K562 (cell line): ENCODE measurements around the gene PPIH. TPM values are rescaled to one million over a fixed set of nuclear protein-coding genes. Genes with fewer than 3 reads are reported as not detected.

ENCODE experiments used
- ARID1B ChIP-seq: fragments of 450-650 bp; IDR thresholded peaks from 2 replicates; pipeline ENCODE4 v1.6.1; 2016; ENCODE audit warnings: antibody characterized with exemption, mild to moderate bottlenecking, inconsistent platforms
- ATF7 ChIP-seq: fragments of 450-650 bp; IDR thresholded peaks from 2 replicates; pipeline ENCODE4 v1.7.1; 2014; ENCODE audit warnings: mild to moderate bottlenecking, moderate library complexity
- EWSR1 ChIP-seq: fragments of 450-650 bp; IDR thresholded peaks from 2 replicates; pipeline ENCODE4 v1.6.1; 2018; ENCODE audit warnings: borderline replicate concordance, mild to moderate bottlenecking, low read depth, moderate library complexity; ENCODE audit not compliant: partially characterized antibody
- HINFP ChIP-seq: fragments of 450-650 bp; conservative IDR thresholded peaks from 2 replicates; pipeline ENCODE4 v1.6.1; 2016; ENCODE audit warnings: missing genetic modification characterization, low read depth, mild to moderate bottlenecking, control low read depth, missing compliant biosample characterization
- HNRNPH1 ChIP-seq: fragments of 200-400 bp; formaldehyde crosslinking; optimal IDR thresholded peaks from 2 replicates; pipeline ENCODE3; 2017; ENCODE audit warnings: low read depth, mild to moderate bottlenecking, low read length, moderate library complexity
- MBD1 ChIP-seq: fragments of 250-450 bp; sonication (Bioruptor Pico); IDR thresholded peaks from 2 replicates; pipeline ENCODE4 v1.8.0; 2022; ENCODE audit warnings: inconsistent platforms
- MLX ChIP-seq, 2 experiments: fragments of 450-650 bp in 1 of 2; sonication (generic) in 1 of 2; formaldehyde crosslinking; conservative IDR thresholded peaks; 2 replicates each; pipeline versions ENCODE4 v1.4.0 to v1.8.1; 2020 to 2022; ENCODE audit warnings: mild to moderate bottlenecking in 1 of 2, missing genetic modification reagents in 1 of 2
- POLR2A ChIP-seq: fragments of 450-650 bp; conservative IDR thresholded peaks from 2 replicates; pipeline ENCODE4 v1.6.1; 2016
- PREB ChIP-seq: sonication (generic); formaldehyde crosslinking; IDR thresholded peaks from 2 replicates; pipeline ENCODE4 v1.8.1; 2023; ENCODE audit warnings: mild to moderate bottlenecking, missing genetic modification reagents
- RFX5 ChIP-seq: IDR thresholded peaks from 2 replicates; pipeline ENCODE4 v1.6.1; 2011; ENCODE audit warnings: low read depth, mild to moderate bottlenecking, improper control_type of control experiment, low read length
- RHOXF2B ChIP-seq: fragments of 250-450 bp; sonication (Bioruptor Pico); conservative IDR thresholded peaks from 2 replicates; pipeline ENCODE4 v1.5.1; 2021
- SNIP1 ChIP-seq: fragments of 450-650 bp; IDR thresholded peaks from 2 replicates; pipeline ENCODE4 v1.7.1; 2017; ENCODE audit warnings: low read depth, mild to moderate bottlenecking
- SP1 ChIP-seq: sonication (generic); formaldehyde crosslinking; IDR thresholded peaks from 2 replicates; pipeline ENCODE4 v1.8.1; 2022; ENCODE audit warnings: mild to moderate bottlenecking, missing genetic modification reagents
- TARDBP ChIP-seq: fragments of 450-650 bp; IDR thresholded peaks from 2 replicates; pipeline ENCODE4 v1.6.1; 2016
- TCF7 ChIP-seq: sonication (generic); IDR thresholded peaks from 2 replicates; pipeline ENCODE4 v1.6.1; 2016; ENCODE audit warnings: antibody characterized with exemption, borderline replicate concordance
- TCFL5 ChIP-seq: fragments of 250-450 bp; sonication (Bioruptor Pico); conservative IDR thresholded peaks from 2 replicates; pipeline ENCODE4 v1.6.1; 2021; ENCODE audit warnings: mild to moderate bottlenecking, moderate library complexity, matching md5 sums
- VEZF1 ChIP-seq: fragments of 200-800 bp; sonication (Bioruptor generic); IDR thresholded peaks from 2 replicates; pipeline ENCODE4 v1.6.1; 2017; ENCODE audit warnings: missing genetic modification characterization, missing compliant biosample characterization
- ZKSCAN1 ChIP-seq: fragments of 150-350 bp; IDR thresholded peaks from 2 replicates; pipeline ENCODE4 v1.6.1; 2016; ENCODE audit warnings: low read depth, low read length
- ZNF146 ChIP-seq: IDR thresholded peaks from one replicate; pipeline ENCODE4 v1.6.1; 2018; ENCODE audit warnings: missing compliant biosample characterization; ENCODE audit not compliant: unreplicated experiment
- ZNF41 ChIP-seq: fragments of 250-450 bp; sonication (Bioruptor Pico); conservative IDR thresholded peaks from 2 replicates; pipeline ENCODE4 v1.4.0; 2020; ENCODE audit warnings: mild to moderate bottlenecking
- polyA plus RNA-seq, 8 experiments: library from polyadenylated mRNA; depleted of rRNA in 4 of 8; stranded (reverse) in 5 of 8; unstranded in 3 of 8; fragments of >200 nt; fragmentation: Nextera tagmentation in 2 of 8; fragmentation: Illumina TruSeq in 1 of 8; extraction: Ambion mirVana in 2 of 8; extraction: Trizol in 1 of 8; gene quantifications; 2 replicates each; pipeline versions ENCODE4 v1.2.1 to v1.2.3, GENCODE V29; 2011 to 2014; ENCODE audit warnings: inconsistent platforms in 1 of 8, missing spikeins in 1 of 8
- total RNA-seq, 7 experiments: library from RNA; depleted of rRNA in 6 of 7; stranded (reverse); fragments of >200 nt in 6 of 7; fragmentation: Illumina TruSeq in 2 of 7; extraction: Trizol in 2 of 7; gene quantifications; 2 replicates each; pipeline versions ENCODE4 v1.2.1 to v1.2.3, GENCODE V29; 2011 to 2021; ENCODE audit warnings: low replicate concordance in 1 of 7

PPIH gene
- total and polyA plus RNA-seq, 9 of the 15 experiments (the other 6 are each of a cell fraction or from before 2014, with no cell fraction given) = 197 to 470 (median 277) TPM

GRCh38 chr1:42657981-42658876, at the start of gene PPIH (continued):
- peak; percentile 76 for TF ChIP-seq ARID1B
- no peak; the same call in 1 of the 2 replicates for TF ChIP-seq HINFP (tag)
- no peak for TF ChIP-seq SNIP1
- TF ChIP-seq TARDBP = 0 out of 2 replicates have a peak, but pooled peaks have one; percentile 24
- no peak for TF ChIP-seq RFX5
- peak; percentile 96 for TF ChIP-seq POLR2A
- TF ChIP-seq TCFL5 = no peak
- peak in 1 of 2 experiments; percentile 32; a peak in 1 of 4 replicates for TF ChIP-seq MLX (CRISPR knock-in tag; conservative IDR thresholded peaks at IDR 0.05)
- peak; percentile 87 for TF ChIP-seq ATF7
- no peak for TF ChIP-seq HNRNPH1
- TF ChIP-seq RHOXF2B (CRISPR knock-in tag) = no peak
- TF ChIP-seq ZNF146 (CRISPR knock-in tag) = no peak
- TF ChIP-seq ZNF41 (CRISPR knock-in tag) = no peak
- TF ChIP-seq TCF7 = peak; percentile 97
- TF ChIP-seq PREB (CRISPR knock-in tag) = no peak
- TF ChIP-seq ZKSCAN1 = peak; percentile 62; the same call in 1 of the 2 replicates
- peak; percentile 95 for TF ChIP-seq SP1
- TF ChIP-seq EWSR1 = no peak
- TF ChIP-seq VEZF1 = peak; percentile 75
- no peak for TF ChIP-seq MBD1 (CRISPR knock-in tag)
